RWPE2 (cell line): Measurements from ENCODE around the gene METTL23.

Experiments
- ATAC-seq: fragments of 200-7000 bp; cut with Tn5 transposase; 3 replicates; pipeline ENCODE4 v1.9.1; 2021; ENCODE audit warnings: low read depth
- DNase-seq: peaks from one replicate; pipeline ENCODE4 v3.0.0-alpha.2; 2020; ENCODE audit warnings: low spot score
- H3K27ac ChIP-seq: fragments of 450-650 bp; 2 replicates; pipeline ENCODE4 v1.5.1; 2017; ENCODE audit warnings: mild to moderate bottlenecking; ENCODE audit not compliant: poor library complexity, severe bottlenecking
- H3K27me3 ChIP-seq: fragments of 250-450 bp; sonication (Bioruptor Pico); 2 replicates; pipeline ENCODE4 v1.5.1; 2021; ENCODE audit warnings: mild to moderate bottlenecking, moderate library complexity; ENCODE audit not compliant: insufficient read depth, poor library complexity, severe bottlenecking
- H3K36me3 ChIP-seq: fragments of 250-450 bp; sonication (Bioruptor Pico); 2 replicates; pipeline ENCODE4 v1.5.1; 2020; ENCODE audit warnings: low read depth, mild to moderate bottlenecking, moderate library complexity
- H3K4me1 ChIP-seq: fragments of 250-450 bp; sonication (Bioruptor Pico); 2 replicates; pipeline ENCODE4 v1.5.1; 2021; ENCODE audit warnings: mild to moderate bottlenecking, moderate library complexity; ENCODE audit not compliant: insufficient read depth, poor library complexity, severe bottlenecking
- H3K4me3 ChIP-seq: fragments of 250-450 bp; sonication (Bioruptor Pico); 2 replicates; pipeline ENCODE4 v1.5.1; 2021; ENCODE audit warnings: mild to moderate bottlenecking, moderate library complexity; ENCODE audit not compliant: severe bottlenecking
- H3K9me3 ChIP-seq: fragments of 250-450 bp; sonication (Bioruptor Pico); 2 replicates; pipeline ENCODE4 v1.5.1; 2021; ENCODE audit warnings: mild to moderate bottlenecking, moderate library complexity; ENCODE audit not compliant: severe bottlenecking
- CTCF ChIP-seq: fragments of 450-650 bp; IDR thresholded peaks from one replicate; pipeline ENCODE4 v1.5.1; 2017; ENCODE audit warnings: mild to moderate bottlenecking, moderate library complexity; ENCODE audit not compliant: poor library complexity, severe bottlenecking

Gene METTL23

GRCh38 chr17:76688165-76688622 lies 38.4 kb upstream of the METTL23 start:
- Histone ChIP-seq H3K4me3 (no peak overlapping the region), H3K36me3 (peaks cover 7% of the 10 kb centered on the region), H3K27ac (peak overlapping the region; percentile 45), H3K4me1 (peaks cover 14% of the 10 kb centered on the region), H3K27me3 (no peaks in the 10 kb centered on the region), H3K9me3 (no peaks in the 10 kb centered on the region)
- DNase-seq = no peak
- ATAC-seq = no peak; the same call in 2 of the 3 replicates
- TF ChIP-seq CTCF = no peak

GRCh38 chr17:76689859-76690258 lies 36.8 kb upstream of the METTL23 start:
- H3K36me3 ChIP-seq = peaks cover 6% of the 10 kb centered on the region; the same call in 1 of the 2 replicates
- H3K9me3 ChIP-seq = no peaks in the 10 kb centered on the region
- no peak overlapping the region for H3K4me3 ChIP-seq
- no peak overlapping the region for H3K27ac ChIP-seq
- peaks cover 14% of the 10 kb centered on the region for H3K4me1 ChIP-seq
- ATAC-seq (no peak), DNase-seq (no peak)
- no peak for TF ChIP-seq CTCF
- H3K27me3 ChIP-seq = no peaks in the 10 kb centered on the region

- DNase-seq = no peak
- Histone ChIP-seq H3K36me3 (peaks cover 6% of the 10 kb centered on the region; the same call in 1 of the 2 replicates), H3K4me1 (peaks cover 14% of the 10 kb centered on the region), H3K9me3 (no peaks in the 10 kb centered on the region), H3K27ac (no peak overlapping the region), H3K27me3 (no peaks in the 10 kb centered on the region), H3K4me3 (no peak overlapping the region)
- no peak for ATAC-seq
- no peak for TF ChIP-seq CTCF
Observed at GRCh38 chr17:76690596-76691280, 35.9 kb upstream of the METTL23 start.

- H3K4me1 ChIP-seq = peaks cover 14% of the 10 kb centered on the region
- ATAC-seq = no peak
- H3K27me3 ChIP-seq = no peaks in the 10 kb centered on the region
- TF ChIP-seq CTCF = no peak
- DNase-seq = no peak
- H3K27ac ChIP-seq = no peak overlapping the region
- H3K4me3 ChIP-seq = no peak overlapping the region
- no peaks in the 10 kb centered on the region for H3K9me3 ChIP-seq
- H3K36me3 ChIP-seq = peaks cover 2% of the 10 kb centered on the region; the same call in 1 of the 2 replicates
Observed at GRCh38 chr17:76691379-76692191, 35.1 kb upstream of the METTL23 start.
